RWPE1 (cell line): Measurements from ENCODE around the gene EIF4G1.

ENCODE experiments used
- CTCF ChIA-PET: fragments of 350-600 bp; sonication (Branson Sonifier 250); formaldehyde crosslinking; extraction: SDS; loops from one replicate; lab custom pipeline; 2021; lab: Yijun Ruan, JAX
- POLR2A ChIA-PET: fragments of 400-600 bp; formaldehyde crosslinking; extraction: SDS; loops from one replicate; lab custom pipeline; 2020; ENCODE audit warnings: antibody characterized with exemption; ENCODE audit not compliant: low non-redundant PET; lab: Yijun Ruan, JAX
- DNase-seq: peaks from one replicate; pipeline ENCODE4 v3.0.0; 2012; ENCODE audit warnings: low spot score
- H3K27ac ChIP-seq: fragments of 450-650 bp; 2 replicates; pipeline ENCODE4 v1.5.1; 2017
- TF ChIP-seq, protein P1 (sequence below): fragments of 450-650 bp; conservative IDR thresholded peaks from 2 replicates; pipeline ENCODE4 v1.5.1; 2017; ENCODE audit warnings: low read depth, mild to moderate bottlenecking

EIF4G1 gene

DNA sequence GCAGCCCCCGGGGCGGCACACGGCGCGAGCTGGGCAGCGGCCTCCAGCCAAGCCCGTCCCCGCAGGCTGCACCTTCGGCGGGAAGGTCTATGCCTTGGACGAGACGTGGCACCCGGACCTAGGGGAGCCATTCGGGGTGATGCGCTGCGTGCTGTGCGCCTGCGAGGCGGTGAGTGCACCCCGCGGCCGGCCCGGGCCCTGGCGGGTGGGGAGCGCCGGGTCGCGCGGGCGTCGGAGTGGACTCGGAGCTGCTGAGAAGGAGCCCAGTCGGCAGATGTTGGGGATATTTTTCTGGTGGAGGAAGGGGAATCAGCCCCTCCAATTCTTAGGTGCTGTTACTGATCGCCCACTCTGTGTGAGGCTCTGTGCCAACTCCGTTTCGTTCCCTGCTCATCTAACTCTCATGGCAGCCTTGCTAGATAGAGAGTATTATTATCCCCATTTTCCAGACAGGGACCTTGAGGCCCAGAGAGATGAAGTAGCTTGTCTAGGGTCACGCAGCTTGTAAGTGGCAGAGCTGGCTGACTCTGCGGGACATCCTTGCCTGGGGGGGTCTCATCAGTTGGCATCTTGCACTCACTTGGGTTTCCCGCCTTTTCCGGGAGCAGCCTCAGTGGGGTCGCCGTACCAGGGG lies 66.3 kb downstream of the EIF4G1 start:
- POLR2A ChIA-PET, result no interaction called here

DNA sequence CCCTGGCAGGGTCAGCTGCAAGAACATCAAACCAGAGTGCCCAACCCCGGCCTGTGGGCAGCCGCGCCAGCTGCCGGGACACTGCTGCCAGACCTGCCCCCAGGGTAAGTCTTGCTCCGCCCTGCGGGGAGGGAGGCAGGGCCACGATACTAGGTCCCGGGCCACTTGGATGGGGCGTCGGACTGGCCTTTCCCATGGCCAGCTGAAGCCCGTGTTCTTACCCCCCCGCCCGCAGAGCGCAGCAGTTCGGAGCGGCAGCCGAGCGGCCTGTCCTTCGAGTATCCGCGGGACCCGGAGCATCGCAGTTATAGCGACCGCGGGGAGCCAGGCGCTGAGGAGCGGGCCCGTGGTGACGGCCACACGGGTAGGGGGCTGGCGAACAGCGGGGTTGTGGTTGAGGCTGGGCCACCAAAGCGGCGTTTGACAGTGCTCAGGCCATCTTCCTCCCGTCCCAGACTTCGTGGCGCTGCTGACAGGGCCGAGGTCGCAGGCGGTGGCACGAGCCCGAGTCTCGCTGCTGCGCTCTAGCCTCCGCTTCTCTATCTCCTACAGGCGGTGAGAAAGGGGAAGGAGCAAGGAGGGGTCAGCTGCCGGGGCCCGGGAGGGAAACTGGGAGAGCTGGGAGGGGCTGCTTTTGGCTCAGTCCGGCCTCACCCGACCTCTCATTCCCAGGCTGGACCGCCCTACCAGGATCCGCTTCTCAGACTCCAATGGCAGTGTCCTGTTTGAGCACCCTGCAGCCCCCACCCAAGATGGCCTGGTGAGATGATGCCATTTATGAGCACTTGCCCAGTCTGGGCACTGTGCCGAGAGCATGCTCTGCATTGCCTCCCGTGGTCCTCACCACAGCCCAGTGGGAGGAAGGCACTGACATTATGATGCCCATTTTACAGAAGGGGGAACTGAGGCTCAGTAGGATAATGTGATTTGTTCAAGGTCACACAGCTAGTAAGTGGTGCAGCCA lies 67.1 kb downstream of the EIF4G1 start:
- TF ChIP-seq, protein P1, sequence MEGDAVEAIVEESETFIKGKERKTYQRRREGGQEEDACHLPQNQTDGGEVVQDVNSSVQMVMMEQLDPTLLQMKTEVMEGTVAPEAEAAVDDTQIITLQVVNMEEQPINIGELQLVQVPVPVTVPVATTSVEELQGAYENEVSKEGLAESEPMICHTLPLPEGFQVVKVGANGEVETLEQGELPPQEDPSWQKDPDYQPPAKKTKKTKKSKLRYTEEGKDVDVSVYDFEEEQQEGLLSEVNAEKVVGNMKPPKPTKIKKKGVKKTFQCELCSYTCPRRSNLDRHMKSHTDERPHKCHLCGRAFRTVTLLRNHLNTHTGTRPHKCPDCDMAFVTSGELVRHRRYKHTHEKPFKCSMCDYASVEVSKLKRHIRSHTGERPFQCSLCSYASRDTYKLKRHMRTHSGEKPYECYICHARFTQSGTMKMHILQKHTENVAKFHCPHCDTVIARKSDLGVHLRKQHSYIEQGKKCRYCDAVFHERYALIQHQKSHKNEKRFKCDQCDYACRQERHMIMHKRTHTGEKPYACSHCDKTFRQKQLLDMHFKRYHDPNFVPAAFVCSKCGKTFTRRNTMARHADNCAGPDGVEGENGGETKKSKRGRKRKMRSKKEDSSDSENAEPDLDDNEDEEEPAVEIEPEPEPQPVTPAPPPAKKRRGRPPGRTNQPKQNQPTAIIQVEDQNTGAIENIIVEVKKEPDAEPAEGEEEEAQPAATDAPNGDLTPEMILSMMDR, result no peak
- H3K27ac ChIP-seq, result no peak overlapping the region
- DNase-seq, result no peak
- CTCF ChIA-PET, result interaction anchor here (0.6 to 2.3 kb wide), 3 partner anchors 10 to 132 kb away, joined by 4 to 8 read pairs (median 7); no protein-coding TSS in a partner anchor
- POLR2A ChIA-PET, result no interaction called here

More for the DNA sequence above, 66.3 kb downstream of the EIF4G1 start:
- H3K27ac ChIP-seq, result no peak overlapping the region
- CTCF ChIA-PET, result interaction anchor here (1.3 to 2.3 kb wide), 2 partner anchors 9 to 133 kb away, joined by 7 to 8 read pairs; no protein-coding TSS in a partner anchor
- TF ChIP-seq, protein P1, result no peak
- DNase-seq, result no peak

DNA sequence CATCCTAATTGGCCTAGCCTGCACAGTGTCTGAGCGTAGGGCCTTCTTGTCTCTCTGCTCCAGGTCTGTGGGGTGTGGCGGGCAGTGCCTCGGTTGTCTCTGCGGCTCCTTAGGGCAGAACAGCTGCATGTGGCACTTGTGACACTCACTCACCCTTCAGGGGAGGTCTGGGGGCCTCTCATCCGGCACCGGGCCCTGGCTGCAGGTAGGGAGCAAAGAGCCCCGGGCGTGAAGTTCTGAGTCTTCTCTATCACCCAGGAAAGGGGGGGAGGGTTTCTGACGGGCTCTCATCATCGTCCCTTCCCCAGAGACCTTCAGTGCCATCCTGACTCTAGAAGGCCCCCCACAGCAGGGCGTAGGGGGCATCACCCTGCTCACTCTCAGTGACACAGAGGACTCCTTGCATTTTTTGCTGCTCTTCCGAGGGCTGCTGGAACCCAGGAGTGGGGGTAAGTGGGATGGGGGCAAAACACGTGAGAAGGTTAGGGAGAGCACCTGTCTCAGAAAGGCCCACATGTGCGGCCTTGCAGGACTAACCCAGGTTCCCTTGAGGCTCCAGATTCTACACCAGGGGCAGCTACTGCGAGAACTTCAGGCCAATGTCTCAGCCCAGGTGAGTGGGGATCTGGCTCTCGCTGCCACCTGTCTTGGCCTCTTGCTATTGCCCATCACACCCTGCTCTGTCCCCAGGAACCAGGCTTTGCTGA lies 68.1 kb downstream of the EIF4G1 start:
- POLR2A ChIA-PET, result no interaction called here
- DNase-seq, result no peak
- TF ChIP-seq, protein P1, result no peak
- CTCF ChIA-PET, result no interaction called here
- H3K27ac ChIP-seq, result no peak overlapping the region

DNA sequence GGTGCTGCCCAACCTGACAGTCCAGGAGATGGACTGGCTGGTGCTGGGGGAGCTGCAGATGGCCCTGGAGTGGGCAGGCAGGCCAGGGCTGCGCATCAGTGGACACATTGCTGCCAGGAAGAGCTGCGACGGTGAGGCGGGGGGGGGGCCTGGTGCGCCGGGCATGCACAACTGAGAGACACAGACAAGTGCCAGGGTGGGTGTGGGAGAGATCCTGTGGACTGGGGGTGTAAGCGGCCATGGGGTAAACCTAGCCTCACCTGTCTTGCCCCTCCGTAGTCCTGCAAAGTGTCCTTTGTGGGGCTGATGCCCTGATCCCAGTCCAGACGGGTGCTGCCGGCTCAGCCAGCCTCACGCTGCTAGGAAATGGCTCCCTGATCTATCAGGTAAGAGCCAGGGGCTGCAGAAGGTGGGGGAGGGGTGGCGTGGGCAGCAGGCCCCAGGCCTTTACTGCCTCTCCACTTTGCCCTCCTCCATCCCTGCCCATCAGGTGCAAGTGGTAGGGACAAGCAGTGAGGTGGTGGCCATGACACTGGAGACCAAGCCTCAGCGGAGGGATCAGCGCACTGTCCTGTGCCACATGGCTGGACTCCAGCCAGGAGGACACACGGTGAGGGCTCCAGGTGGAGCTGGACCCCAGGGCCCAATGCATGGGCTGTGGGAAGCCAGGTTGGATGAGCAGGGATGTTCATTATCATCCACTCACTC lies 68.8 kb downstream of the EIF4G1 start:
- no peak for DNase-seq
- no peak overlapping the region for H3K27ac ChIP-seq
- ChIA-PET CTCF (no interaction called here), POLR2A (no interaction called here)
- TF ChIP-seq, protein P1, result no peak

DNA sequence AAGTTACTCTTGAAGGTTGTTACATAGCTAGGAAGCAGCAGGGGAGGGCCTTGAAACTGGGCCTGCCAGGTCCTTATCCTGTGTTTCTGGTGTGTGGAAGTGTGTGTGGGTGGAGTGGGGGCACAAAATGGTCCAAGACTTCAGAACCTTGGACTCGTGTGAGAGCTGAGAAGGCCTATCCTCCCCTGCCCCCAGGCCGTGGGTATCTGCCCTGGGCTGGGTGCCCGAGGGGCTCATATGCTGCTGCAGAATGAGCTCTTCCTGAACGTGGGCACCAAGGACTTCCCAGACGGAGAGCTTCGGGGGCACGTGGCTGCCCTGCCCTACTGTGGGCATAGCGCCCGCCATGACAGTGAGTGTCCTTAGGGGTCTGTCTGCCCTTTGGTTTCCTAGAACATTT lies 69.9 kb downstream of the EIF4G1 start:
- ChIA-PET CTCF (interaction anchor here (0.9 to 1.4 kb wide), 2 partner anchors 129 to 157 kb away, joined by 3 to 4 read pairs; no protein-coding TSS in a partner anchor), POLR2A (no interaction called here)
- H3K27ac ChIP-seq, result no peak overlapping the region
- TF ChIP-seq, protein P1, result no peak
- DNase-seq, result no peak
